SK-N-SH (cell line): Measurements from ENCODE around the gene FNDC3B.

ENCODE experiments used
- RFX5 ChIP-seq: IDR thresholded peaks from 2 replicates; pipeline ENCODE4 v1.6.1; 2012; ENCODE audit warnings: mild to moderate bottlenecking, improper control_type of control experiment, low read length
- TF ChIP-seq, protein P1 (sequence below): fragments of 200-600 bp; sonication (generic); IDR thresholded peaks from 2 replicates; pipeline ENCODE4 v1.6.1; 2017; ENCODE audit warnings: antibody characterized with exemption, mild to moderate bottlenecking, moderate library complexity

DNA sequence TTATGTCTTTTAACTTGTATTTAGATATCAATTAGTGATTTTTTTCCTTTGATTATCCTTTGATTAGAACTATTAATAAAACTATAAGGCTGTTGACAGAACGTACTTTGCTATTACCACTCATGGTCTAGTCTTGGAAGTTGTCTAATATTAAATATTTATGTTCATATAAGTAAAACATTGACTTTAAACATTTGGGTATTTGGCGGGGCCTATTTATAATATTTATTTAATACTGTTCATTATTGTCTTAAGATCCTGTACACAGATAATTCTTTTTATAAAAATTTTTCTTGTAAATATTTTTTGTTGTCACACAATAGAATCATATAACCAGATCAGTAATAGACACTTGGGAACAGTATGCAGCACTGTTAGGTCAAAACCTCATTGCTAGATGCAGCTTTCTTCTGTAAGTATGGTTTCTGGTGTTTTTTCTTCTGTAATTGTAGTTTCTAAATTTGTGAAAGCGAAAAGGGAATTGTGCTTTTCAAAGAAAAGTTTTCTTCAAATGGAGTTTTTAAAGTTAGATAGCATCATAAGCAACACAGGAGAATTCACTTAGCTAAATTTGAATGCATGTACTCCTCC lies 93.4 kb downstream of the FNDC3B start:
- TF ChIP-seq, protein P1, sequence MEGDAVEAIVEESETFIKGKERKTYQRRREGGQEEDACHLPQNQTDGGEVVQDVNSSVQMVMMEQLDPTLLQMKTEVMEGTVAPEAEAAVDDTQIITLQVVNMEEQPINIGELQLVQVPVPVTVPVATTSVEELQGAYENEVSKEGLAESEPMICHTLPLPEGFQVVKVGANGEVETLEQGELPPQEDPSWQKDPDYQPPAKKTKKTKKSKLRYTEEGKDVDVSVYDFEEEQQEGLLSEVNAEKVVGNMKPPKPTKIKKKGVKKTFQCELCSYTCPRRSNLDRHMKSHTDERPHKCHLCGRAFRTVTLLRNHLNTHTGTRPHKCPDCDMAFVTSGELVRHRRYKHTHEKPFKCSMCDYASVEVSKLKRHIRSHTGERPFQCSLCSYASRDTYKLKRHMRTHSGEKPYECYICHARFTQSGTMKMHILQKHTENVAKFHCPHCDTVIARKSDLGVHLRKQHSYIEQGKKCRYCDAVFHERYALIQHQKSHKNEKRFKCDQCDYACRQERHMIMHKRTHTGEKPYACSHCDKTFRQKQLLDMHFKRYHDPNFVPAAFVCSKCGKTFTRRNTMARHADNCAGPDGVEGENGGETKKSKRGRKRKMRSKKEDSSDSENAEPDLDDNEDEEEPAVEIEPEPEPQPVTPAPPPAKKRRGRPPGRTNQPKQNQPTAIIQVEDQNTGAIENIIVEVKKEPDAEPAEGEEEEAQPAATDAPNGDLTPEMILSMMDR, result no peak
- no peak for TF ChIP-seq RFX5
